GM18861 (cell line): ENCODE data around the gene PTGFR.

ENCODE experiments used
- ATAC-seq: cut with Tn5 transposase; IDR thresholded peaks from one replicate; pipeline ENCODE4 v1.9.1; 2021; ENCODE audit not compliant: unreplicated experiment

Gene PTGFR

DNA sequence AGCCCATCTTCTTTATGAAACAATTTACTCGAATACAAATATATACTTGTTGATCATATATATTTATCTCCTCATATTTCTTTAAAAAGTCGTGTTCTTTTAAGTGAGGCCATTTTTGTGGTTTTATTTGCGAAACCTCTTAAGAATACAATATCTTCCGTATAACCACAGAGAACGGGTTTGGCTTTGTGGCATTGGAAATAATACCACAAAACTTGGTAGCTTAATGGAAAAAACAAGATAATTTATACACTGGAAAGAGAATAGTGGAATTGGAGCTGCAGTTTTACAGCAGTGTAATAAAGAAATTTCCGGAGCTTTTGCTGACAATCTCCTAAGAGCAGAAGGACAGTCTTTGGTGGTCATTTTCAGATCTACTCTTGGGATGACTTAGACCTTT is 29.4 kb downstream of the PTGFR start:
- no peak for ATAC-seq

DNA sequence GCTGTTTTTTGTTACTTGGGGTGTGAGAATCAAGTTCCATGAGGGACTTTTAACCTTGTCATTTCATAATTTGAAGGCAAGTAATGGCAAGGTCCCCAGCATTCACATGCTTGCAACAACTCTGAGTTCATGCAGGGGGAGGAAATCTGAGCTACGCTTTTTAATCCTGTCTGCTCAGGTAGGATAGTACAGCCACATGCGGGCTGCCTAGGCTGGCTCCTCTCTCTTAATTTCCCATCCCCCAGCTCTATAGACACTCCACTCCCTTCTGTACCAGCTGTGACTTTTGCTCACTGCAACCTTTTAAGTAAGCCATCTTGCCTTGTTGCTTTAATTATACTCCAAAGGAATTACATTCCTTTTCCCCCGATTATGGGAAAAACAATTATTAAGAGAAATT is 30.1 kb downstream of the PTGFR start:
- no peak for ATAC-seq

DNA sequence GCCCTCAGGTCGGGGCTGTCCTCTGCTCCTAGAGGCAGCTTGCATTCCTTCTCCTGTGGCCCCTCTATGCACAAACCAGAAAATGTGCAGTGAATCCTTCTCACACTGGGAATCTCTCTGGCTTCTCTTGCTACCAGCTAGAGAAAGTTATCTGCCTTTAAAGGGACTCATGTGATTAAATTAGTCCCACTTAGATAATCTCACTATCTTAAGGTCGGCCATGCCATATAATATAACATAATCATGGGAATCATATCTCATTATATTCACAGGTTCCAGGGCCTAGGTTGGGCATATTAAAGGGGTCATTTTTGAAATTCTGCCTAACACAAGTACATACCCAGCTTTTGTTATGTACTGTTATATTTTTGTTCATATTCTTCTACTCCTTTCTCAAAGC is 31.4 kb downstream of the PTGFR start:
- no peak for ATAC-seq

DNA sequence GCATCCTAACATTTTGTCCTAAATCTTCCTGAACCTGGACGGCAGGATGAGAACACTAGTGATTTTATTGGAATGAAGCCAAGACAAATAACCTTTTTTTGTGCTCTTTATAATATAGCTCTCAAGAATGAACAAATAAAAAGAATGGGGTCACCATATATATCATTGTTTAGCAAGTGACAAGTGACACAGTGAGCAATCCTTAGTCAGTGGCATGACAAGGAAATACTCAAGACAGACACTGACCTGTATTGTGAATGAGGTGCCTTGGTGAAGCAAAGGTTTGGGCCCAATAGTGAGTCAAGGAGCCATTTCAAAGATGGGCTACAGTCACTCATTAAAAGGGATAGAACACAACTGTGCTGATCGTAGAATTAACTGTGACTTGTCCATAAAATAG is 35.7 kb downstream of the PTGFR start:
- no peak for ATAC-seq

DNA sequence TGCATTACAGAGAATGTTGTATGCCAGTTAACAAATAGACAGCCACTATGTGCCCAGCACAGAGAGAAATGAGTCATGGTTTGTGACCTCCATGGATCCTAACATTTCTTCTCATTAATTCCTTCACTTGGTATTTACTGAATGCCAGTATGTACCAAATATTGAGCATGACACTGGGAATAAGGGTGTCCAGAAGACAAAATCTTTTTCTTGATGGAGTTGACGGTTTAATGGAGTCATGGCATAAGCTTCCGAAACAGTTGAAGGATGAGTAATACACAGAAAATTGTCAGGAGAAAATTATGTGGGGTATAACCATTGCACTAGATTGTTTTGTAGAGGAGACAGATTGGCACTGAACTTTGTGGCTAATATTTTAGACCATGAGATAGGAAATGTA is 36.9 kb downstream of the PTGFR start:
- ATAC-seq: no peak

DNA sequence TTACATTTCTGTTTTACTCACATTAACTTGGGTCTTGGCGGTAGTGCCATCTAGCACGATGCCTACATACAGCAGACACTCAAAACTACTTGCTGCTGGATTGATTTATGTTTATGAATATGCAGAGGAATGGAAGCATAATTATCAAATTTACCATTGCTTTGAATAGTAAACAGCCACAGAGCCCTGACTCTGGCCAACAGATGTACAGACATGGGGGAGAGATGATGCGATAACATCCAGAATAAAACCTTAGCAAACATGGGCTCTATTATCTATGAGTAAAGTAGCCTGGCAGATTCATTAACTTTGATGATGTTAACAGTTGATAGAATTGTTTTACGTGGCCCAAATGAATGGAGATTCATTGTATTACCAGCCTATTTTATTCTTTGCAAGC is 42.8 kb downstream of the PTGFR start:
- no peak for ATAC-seq

DNA sequence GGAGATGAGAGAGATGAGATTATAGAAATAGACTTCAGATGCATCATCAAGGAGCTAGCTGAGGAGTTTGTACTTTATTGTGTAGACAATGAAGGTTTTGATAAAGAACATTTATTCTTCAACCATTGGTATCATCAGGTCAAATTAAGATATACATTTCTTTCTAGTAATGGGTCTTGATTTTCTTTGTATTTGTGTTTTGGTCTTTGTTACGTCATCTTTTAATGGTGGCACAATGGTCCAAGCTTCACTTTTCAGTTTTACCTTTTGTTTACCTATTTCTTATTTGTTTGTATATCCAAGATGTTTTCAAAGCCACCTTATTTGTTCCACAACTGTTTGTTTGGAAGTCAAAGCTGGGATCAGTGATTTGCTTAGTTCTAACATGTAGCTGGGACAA is 44.5 kb downstream of the PTGFR start:
- no peak for ATAC-seq

DNA sequence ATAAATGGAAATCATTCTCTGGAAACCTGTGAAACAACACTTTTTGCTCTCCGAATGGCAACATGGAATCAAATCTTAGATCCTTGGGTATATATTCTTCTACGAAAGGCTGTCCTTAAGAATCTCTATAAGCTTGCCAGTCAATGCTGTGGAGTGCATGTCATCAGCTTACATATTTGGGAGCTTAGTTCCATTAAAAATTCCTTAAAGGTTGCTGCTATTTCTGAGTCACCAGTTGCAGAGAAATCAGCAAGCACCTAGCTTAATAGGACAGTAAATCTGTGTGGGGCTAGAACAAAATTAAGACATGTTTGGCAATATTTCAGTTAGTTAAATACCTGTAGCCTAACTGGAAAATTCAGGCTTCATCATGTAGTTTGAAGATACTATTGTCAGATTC is 45.7 kb downstream of the PTGFR start:
- no peak for ATAC-seq

DNA sequence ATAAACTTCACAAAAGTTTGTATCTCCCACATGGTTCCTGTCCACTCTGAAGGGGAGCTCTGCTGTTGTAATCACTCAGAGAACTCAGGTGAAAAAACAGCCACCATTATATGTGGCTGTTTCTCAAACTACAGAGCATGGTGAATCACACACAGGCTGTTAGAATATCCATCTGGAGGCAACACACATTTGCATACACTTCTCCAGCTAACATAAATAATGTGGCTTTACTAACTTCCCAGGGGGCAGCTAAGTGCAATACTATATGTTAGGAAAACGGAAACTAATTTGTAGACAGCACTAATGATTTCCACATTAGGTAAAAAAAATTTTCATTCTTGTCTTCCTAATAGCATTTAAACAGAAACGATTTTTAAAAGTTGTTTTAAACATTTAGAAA is 49.3 kb downstream of the PTGFR start:
- no peak for ATAC-seq

DNA sequence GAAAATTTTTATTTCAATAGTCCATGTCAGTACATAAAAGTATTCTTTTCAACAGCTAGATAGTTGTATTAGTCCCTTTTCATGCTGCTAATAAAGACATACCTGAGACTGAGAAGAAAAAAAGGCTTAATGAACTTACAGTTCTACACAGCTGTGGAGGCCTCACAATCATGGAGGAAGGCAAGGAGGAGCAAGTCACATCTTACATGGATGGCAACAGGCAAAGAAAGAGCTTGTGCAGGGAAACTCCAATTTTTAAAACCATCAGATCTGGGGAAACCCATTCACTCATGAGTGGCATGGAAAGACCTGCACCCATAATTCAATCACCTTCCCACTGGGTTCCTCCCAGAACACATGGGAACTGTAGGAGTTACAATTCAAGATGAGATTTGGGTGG is 50.7 kb downstream of the PTGFR start:
- no peak for ATAC-seq

DNA sequence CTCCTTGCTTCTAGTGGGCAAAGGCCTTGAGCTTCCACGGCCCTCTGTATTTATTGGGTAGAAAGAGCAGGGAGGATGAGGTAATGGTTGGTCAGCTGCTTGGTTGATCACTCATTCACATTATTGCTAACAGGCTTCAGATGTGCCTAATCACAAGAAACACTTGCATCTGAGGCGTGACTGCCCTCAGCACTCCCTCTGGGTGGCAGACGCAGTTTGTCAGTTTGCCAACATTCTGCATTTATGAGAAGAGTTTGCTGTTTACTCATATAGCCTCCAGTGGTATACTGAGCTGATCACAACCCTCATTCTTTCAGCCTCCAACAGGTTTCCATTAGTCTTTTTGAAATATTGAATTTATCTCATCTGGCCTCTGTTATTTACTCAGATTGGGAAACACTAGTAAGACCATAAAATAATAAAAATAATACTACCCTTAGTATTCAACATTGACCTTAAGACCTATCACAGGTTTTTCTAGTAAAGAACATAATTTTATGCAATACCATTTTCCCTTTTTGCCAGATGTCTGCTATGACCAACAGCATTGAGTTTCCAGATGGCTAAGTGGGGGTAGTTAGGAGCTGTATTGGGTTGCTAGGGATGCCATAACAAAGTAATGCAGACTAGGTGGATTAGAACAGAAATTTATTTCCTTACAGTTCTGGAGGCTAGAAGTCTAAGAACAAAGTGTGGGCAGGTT is 53.3 kb downstream of the PTGFR start:
- ATAC-seq: no peak

DNA sequence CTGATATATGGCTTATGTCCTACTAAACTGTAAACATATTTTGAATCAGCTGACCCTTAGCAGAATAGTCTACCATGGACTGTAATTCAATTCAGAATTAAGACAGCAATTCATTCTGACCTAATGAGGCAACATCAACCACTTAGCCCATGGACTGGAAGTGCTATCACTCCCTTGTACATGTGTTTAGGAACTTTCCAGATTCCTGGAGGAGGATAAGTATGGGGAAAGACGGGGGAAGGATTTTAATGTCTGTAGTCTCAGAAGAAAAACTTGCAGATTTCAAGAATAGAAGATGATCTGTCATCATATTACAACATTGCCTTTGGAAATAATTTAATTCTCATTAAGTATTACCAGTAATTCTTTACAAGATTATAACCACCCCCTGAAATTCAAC is 56.3 kb downstream of the PTGFR start:
- no peak for ATAC-seq

DNA sequence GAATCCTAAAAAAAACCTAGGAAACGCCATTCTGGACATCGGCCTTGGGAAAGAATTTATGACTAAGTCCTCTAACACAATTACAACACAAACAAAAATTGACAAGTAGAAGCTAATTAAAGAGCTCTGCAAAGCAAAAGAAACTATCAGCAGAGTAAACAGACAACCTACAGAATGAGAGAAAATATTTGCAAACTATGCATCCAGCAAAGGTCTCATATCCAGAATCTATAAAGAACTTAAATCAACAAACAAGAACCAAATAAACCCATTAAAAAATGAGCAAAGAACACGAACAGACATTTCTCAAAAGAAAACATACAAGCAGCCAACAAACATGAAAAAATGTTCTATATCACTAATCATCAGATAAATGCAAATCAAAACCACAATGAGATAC is 58.6 kb downstream of the PTGFR start:
- no peak for ATAC-seq

DNA sequence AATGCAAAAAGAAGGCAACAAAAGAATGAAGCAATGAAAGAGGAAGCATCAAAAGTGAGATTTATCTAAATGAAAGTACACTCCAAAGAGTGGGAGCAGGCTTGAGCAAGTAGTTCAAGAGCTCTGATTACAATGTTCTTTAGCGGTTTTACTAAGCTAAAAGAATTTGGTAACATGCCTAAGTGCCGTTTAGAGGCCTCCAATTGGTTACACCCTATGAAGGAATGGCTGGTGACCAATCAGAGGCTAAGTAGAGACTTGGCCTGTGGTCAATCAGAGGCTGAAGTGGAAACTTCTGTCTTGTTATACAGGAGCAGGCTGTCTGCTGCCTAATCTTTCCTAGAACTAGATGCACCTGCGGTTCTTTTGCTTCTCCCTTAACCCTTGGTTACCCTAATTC is 59.1 kb downstream of the PTGFR start:
- ATAC-seq: no peak

DNA sequence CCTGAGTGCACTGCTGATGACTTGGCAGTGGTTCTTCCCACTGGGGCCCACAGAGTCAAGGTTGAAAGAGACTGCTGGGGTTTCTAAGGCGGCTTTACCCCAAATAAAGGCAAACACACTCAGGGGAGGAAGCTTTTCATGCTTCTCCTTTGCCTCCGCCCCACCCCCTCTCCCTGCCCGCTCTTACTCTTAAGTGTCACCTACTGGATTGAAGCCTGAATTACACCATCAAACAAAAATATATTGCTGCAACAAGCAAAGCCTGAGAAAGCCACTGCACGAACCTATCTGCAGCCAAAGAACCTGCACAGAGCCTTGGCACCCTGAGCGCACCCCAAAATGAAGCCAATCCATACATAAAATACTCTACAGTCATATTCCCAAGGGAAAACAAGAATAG is 63.1 kb downstream of the PTGFR start:
- no peak for ATAC-seq

DNA sequence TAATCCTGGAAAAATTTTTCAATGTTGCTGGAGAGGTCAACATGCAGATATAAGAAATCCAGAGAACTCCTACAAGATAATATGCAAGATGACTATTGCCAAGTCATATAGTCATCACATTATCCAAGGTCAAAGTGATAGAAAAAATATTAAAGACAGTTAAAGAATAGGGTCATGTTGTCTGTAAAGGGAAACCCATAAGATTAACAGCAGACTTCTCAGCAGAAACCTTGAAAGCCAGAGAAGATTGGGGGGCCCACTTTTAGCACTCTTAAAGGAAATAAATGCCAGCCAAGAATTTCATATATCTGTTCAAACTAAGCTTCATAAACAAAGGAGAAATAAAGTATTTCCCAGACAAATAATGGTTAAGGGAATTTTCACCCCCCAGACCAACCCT is 64.1 kb downstream of the PTGFR start:
- ATAC-seq: no peak

DNA sequence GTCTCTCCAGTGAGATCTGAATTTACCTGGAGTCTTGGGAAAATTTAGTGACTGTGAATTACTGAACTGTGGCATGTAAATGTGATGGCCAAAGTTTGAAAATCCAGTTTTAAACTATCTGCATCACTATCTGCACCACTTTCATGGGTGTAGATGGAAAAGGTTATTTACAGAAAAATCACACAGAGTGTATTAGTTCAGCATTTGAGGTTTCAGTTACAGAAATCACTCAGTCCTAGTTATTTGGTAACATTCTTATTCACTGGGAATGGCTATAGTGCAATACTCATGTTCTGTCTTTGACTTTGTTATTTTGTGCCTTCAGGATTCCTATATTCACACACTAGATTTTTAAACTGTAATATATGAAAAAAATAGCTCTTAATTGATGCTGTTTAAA is 68.9 kb downstream of the PTGFR start:
- ATAC-seq: no peak

DNA sequence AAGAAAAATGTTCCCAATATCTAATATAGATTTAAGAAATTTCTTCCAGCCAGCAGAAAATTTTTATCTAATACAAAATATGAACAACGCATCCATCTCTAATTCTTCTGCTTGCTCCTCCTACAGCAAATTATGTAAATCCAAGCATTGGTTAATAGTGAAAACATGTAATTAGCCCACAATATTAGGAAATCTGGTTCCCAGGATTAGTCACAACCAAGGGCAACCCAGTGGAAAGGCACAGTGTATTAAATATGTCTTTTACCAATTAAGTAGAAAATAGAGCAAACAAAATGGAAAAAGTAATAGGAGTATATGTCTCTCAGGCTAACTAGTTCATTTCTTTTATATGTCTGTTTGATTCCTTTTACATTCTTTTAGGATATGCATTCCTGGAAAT is 70.0 kb downstream of the PTGFR start:
- no peak for ATAC-seq

DNA sequence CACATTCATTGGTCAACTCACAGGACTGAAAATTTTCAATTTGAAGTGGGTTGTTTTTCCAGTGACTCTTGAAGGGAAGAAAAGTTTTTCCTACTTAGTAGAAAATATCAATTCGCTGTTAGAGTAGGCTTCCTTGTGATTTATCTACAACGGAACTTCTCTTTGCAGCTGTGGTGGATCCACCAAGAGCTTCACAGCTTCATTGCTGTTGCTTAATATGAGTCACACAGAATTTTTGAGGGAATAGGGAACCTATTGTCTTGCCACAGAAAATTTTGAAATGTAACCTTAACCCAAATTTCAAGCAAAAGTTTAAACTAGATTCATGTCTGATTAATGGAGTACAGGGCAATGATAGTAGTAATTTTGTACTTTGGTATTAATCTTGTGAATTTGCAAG is 71.1 kb downstream of the PTGFR start:
- no peak for ATAC-seq

DNA sequence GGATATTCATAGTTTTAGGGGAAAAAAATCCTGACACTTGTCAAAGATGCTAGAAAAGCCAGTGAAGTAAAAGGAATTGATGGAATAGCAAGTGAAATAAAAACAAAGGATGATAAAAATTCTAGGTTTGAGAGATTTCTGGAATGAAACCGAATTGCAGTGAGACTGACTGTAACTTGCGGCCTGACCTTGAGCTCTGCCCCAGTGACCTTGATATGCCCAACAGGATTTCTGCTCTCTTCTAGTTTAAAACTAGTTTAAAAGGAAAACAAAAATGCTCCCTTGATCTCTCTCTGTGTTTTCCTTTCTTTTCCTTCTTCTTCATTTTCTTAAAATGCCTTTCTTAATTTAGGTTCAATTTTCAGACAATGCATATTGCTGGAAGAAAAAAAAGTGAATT is 74.6 kb downstream of the PTGFR start:
- no peak for ATAC-seq

DNA sequence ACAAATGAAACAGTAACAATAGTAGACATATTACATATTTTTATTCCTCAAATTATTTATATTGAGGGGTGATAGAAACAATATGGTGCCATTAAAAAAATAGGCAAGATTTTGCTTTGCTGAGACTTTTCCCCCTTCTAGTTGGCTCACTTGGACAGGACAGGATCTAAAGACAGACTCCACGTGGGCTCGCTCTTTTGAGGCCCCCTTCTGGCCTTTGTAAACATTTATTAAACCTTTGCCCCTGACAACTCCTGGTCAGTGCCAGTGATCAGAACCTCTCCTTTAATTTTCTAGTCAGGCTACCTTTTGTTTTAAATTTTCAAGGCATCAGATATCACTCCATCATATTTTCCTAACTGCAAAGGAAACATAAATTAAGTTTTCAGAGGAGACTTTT is 79.8 kb downstream of the PTGFR start:
- ATAC-seq: no peak

DNA sequence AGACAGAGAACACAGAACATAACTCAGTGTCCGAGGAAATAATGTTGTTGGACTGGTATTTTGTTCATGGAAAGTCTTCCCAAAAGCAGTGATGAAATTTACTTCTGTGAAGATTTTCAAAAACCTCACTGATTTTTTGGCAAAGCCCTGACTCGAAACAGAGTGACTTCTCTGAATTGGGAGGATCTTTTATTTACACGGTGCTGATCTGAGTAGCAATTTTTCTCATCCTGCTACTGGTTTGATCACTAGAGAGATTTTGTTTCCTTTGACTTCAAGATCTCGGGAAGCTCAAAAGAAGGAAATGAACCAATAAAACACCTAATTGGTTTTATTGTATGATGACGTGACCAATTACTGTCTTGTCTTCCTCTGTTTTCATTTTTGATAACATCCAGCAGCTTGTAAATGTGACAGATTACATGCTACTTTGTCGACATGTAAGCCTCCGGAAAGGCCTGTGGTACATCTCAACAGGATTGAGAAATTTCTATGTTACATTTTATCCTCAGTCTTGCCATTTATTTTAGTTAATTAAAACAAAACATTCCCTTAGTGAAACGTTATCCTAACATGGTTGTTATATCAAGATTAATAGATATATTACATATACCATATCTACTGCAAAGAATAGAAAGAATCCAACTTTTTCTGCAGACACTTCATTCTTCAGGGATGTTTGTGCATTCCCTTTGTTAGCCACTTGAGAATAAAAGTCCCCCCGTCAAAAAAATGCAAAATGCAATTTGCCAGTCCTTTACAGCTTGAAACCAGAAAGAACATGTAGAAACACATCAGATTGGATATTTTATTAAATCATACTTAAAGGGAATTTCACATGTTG is 86.7 kb downstream of the PTGFR start:
- no peak for ATAC-seq

DNA sequence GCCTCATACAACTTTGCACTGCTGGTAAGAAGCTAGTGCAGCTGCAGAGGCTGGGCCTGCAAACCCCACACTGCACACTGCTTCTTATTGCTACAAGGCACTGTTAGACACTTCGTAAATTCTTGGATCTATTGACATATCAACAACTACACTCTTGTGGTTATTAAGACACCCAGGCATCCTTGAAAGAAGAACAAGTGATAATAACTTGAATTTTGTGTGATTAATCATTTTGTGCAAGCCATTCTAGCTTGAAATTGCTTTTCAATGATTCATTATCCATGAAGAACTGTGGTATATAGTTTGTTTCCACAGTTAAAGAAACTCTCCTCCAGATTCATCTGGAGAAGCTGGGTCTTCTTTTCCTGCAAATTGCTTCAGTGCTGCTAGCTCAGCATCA is 95.8 kb downstream of the PTGFR start:
- no peak for ATAC-seq
